Measurements from ENCODE around the gene WDFY1. TPM values are rescaled to one million over a fixed set of nuclear protein-coding genes. Genes with fewer than 3 reads are reported as not detected.

The WDFY1 gene
- total and polyA plus RNA-seq, 2 experiments from 2014 or later = 54.5 to 127 TPM

- Histone ChIP-seq H3K36me3 (ENCODE audit: insufficient read depth) (no peaks in the 10 kb centered on the region), H3K27ac (ENCODE audit: low read depth) (no peak overlapping the region), H3K4me3 (no peak overlapping the region), H3K4me1 (ENCODE audit: insufficient read depth) (0 out of 2 replicates have a peak, but pooled peaks cover 3% of the 10 kb centered on the region), H3K27me3 (ENCODE audit: insufficient read depth) (no peaks in the 10 kb centered on the region), H3K79me2 (replicated peaks; ENCODE audit: insufficient read depth) (no peaks in the 10 kb centered on the region), H2AFZ (no peak overlapping the region), H4K20me1 (replicated peaks; ENCODE audit: insufficient read depth) (no peaks in the 10 kb centered on the region), H3K9me2 (ENCODE audit: insufficient read depth) (no peaks in the 10 kb centered on the region), H3F3A (replicated peaks; ENCODE audit: low read depth) (no peaks in the 10 kb centered on the region), H3K4me2 (no peak overlapping the region)
- peaks cover 2% of the 10 kb centered on the region for H3K27me3 Mint-ChIP-seq (ENCODE audit: insufficient read depth, low read depth, poor library complexity)
- no peak overlapping the region for H3K4me3 Mint-ChIP-seq
- H3K36me3 Mint-ChIP-seq (ENCODE audit: low read depth) = no peaks in the 10 kb centered on the region; the same call in 2 of the 3 replicates
- H3K27ac Mint-ChIP-seq = no peak overlapping the region
- DNase-seq (ENCODE audit: low spot score) (no peak), ATAC-seq (no peak)
- TF ChIP-seq EZH2phosphoT487 (IDR thresholded peaks at IDR 0.05; ENCODE audit: unreplicated experiment) (no peak), NANOG (IDR thresholded peaks at IDR 0.05; ENCODE audit: borderline replicate concordance) (no peak), POLR2AphosphoS5 (IDR thresholded peaks at IDR 0.05; ENCODE audit: low read depth) (no peak), CREB1 (CRISPR knock-in tag; IDR thresholded peaks at IDR 0.05; ENCODE audit: low read depth) (no peak), ZNF114 (CRISPR knock-in tag; IDR thresholded peaks at IDR 0.05) (no peak), EZH2 (IDR thresholded peaks at IDR 0.05; ENCODE audit: low read depth, unreplicated experiment) (no peak), STAT1 (IDR thresholded peaks at IDR 0.05; ENCODE audit: unreplicated experiment) (no peak)
- TF ChIP-seq, protein P1, sequence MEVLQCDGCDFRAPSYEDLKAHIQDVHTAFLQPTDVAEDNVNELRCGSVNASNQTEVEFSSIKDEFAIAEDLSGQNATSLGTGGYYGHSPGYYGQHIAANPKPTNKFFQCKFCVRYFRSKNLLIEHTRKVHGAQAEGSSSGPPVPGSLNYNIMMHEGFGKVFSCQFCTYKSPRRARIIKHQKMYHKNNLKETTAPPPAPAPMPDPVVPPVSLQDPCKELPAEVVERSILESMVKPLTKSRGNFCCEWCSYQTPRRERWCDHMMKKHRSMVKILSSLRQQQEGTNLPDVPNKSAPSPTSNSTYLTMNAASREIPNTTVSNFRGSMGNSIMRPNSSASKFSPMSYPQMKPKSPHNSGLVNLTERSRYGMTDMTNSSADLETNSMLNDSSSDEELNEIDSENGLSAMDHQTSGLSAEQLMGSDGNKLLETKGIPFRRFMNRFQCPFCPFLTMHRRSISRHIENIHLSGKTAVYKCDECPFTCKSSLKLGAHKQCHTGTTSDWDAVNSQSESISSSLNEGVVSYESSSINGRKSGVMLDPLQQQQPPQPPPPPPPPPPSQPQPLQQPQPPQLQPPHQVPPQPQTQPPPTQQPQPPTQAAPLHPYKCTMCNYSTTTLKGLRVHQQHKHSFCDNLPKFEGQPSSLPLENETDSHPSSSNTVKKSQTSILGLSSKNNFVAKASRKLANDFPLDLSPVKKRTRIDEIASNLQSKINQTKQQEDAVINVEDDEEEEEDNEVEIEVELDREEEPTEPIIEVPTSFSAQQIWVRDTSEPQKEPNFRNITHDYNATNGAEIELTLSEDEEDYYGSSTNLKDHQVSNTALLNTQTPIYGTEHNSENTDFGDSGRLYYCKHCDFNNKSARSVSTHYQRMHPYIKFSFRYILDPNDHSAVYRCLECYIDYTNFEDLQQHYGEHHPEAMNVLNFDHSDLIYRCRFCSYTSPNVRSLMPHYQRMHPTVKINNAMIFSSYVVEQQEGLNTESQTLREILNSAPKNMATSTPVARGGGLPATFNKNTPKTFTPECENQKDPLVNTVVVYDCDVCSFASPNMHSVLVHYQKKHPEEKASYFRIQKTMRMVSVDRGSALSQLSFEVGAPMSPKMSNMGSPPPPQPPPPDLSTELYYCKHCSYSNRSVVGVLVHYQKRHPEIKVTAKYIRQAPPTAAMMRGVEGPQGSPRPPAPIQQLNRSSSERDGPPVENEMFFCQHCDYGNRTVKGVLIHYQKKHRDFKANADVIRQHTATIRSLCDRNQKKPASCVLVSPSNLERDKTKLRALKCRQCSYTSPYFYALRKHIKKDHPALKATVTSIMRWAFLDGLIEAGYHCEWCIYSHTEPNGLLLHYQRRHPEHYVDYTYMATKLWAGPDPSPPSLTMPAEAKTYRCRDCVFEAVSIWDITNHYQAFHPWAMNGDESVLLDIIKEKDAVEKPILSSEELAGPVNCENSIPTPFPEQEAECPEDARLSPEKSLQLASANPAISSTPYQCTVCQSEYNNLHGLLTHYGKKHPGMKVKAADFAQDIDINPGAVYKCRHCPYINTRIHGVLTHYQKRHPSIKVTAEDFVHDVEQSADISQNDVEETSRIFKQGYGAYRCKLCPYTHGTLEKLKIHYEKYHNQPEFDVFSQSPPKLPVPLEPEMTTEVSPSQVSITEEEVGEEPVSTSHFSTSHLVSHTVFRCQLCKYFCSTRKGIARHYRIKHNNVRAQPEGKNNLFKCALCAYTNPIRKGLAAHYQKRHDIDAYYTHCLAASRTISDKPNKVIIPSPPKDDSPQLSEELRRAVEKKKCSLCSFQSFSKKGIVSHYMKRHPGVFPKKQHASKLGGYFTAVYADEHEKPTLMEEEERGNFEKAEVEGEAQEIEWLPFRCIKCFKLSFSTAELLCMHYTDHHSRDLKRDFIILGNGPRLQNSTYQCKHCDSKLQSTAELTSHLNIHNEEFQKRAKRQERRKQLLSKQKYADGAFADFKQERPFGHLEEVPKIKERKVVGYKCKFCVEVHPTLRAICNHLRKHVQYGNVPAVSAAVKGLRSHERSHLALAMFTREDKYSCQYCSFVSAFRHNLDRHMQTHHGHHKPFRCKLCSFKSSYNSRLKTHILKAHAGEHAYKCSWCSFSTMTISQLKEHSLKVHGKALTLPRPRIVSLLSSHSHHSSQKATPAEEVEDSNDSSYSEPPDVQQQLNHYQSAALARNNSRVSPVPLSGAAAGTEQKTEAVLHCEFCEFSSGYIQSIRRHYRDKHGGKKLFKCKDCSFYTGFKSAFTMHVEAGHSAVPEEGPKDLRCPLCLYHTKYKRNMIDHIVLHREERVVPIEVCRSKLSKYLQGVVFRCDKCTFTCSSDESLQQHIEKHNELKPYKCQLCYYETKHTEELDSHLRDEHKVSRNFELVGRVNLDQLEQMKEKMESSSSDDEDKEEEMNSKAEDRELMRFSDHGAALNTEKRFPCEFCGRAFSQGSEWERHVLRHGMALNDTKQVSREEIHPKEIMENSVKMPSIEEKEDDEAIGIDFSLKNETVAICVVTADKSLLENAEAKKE (CRISPR knock-in tag; IDR thresholded peaks at IDR 0.05) = no peak
- TF ChIP-seq, protein P2, sequence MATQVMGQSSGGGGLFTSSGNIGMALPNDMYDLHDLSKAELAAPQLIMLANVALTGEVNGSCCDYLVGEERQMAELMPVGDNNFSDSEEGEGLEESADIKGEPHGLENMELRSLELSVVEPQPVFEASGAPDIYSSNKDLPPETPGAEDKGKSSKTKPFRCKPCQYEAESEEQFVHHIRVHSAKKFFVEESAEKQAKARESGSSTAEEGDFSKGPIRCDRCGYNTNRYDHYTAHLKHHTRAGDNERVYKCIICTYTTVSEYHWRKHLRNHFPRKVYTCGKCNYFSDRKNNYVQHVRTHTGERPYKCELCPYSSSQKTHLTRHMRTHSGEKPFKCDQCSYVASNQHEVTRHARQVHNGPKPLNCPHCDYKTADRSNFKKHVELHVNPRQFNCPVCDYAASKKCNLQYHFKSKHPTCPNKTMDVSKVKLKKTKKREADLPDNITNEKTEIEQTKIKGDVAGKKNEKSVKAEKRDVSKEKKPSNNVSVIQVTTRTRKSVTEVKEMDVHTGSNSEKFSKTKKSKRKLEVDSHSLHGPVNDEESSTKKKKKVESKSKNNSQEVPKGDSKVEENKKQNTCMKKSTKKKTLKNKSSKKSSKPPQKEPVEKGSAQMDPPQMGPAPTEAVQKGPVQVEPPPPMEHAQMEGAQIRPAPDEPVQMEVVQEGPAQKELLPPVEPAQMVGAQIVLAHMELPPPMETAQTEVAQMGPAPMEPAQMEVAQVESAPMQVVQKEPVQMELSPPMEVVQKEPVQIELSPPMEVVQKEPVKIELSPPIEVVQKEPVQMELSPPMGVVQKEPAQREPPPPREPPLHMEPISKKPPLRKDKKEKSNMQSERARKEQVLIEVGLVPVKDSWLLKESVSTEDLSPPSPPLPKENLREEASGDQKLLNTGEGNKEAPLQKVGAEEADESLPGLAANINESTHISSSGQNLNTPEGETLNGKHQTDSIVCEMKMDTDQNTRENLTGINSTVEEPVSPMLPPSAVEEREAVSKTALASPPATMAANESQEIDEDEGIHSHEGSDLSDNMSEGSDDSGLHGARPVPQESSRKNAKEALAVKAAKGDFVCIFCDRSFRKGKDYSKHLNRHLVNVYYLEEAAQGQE (IDR thresholded peaks at IDR 0.05; ENCODE audit: unreplicated experiment) = no peak
- TF ChIP-seq, protein P3, sequence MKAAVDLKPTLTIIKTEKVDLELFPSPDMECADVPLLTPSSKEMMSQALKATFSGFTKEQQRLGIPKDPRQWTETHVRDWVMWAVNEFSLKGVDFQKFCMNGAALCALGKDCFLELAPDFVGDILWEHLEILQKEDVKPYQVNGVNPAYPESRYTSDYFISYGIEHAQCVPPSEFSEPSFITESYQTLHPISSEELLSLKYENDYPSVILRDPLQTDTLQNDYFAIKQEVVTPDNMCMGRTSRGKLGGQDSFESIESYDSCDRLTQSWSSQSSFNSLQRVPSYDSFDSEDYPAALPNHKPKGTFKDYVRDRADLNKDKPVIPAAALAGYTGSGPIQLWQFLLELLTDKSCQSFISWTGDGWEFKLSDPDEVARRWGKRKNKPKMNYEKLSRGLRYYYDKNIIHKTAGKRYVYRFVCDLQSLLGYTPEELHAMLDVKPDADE (IDR thresholded peaks at IDR 0.05) = no peak
- TF ChIP-seq, protein P4, sequence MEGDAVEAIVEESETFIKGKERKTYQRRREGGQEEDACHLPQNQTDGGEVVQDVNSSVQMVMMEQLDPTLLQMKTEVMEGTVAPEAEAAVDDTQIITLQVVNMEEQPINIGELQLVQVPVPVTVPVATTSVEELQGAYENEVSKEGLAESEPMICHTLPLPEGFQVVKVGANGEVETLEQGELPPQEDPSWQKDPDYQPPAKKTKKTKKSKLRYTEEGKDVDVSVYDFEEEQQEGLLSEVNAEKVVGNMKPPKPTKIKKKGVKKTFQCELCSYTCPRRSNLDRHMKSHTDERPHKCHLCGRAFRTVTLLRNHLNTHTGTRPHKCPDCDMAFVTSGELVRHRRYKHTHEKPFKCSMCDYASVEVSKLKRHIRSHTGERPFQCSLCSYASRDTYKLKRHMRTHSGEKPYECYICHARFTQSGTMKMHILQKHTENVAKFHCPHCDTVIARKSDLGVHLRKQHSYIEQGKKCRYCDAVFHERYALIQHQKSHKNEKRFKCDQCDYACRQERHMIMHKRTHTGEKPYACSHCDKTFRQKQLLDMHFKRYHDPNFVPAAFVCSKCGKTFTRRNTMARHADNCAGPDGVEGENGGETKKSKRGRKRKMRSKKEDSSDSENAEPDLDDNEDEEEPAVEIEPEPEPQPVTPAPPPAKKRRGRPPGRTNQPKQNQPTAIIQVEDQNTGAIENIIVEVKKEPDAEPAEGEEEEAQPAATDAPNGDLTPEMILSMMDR (conservative IDR thresholded peaks at IDR 0.05; ENCODE audit: low read depth in 2 of 2) = no peak
- H3K9me3 Mint-ChIP-seq = no peaks in the 10 kb centered on the region
- H3K4me1 Mint-ChIP-seq = peaks cover 10% of the 10 kb centered on the region
These were observed 46.5 kb upstream of the WDFY1 start for GRCh38 chr2:223991611-223992010.

Measured in GM23338 (cell line).